ENCODE measurements around the gene ABCC6. TPM values are rescaled to one million over a fixed set of nuclear protein-coding genes. Genes with fewer than 3 reads are reported as not detected.
"Not testable (repeated sequence)": the region's sequence is repeated elsewhere in the genome, so short reads cannot be mapped to it uniquely, and the experiment has no call there.

ABCC6 gene
- total RNA-seq, 1 donor from 2014 or later = 3.0 TPM

DNA sequence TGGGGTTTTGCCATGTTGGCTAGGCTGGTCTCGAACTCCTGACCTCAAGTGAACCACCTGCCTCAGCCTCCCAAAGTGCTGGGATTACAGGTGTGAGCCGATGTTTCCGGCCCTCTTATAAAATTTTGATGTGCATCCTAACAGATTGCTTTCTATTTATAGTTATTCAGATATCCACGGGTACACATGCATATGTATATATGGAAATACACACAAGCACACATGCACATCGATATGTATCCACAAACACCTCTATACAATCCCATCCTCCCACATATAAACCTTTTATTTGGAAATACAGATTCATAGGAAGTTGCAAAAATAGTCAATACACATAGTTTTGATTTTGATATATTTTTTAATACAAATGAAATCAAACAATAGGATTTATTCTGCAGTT, 14.4 kb upstream of the ABCC6 start:
- not testable (repeated sequence) for H4K20me1 ChIP-seq (ENCODE audit: insufficient read depth, low read length); H3K27me3 Mint-ChIP-seq (ENCODE audit: low read depth, unreplicated experiment); H3K27ac ChIP-seq (ENCODE audit: low read depth, low read length); H3K79me2 ChIP-seq (ENCODE audit: insufficient read depth, low read length); H3K4me3 Mint-ChIP-seq (ENCODE audit: unreplicated experiment); H3K4me2 ChIP-seq (ENCODE audit: low read length); H3K9me3 Mint-ChIP-seq (ENCODE audit: unreplicated experiment); H3K9ac ChIP-seq (ENCODE audit: low read length); H3K27me3 ChIP-seq (ENCODE audit: insufficient read depth, low read length); DNase-seq (ENCODE audit: low read depth); H3K36me3 ChIP-seq (ENCODE audit: insufficient read depth, low read length); H3K9me3 ChIP-seq (ENCODE audit: insufficient read depth, low read depth, low read length); H3K36me3 Mint-ChIP-seq (ENCODE audit: low read depth, unreplicated experiment); H3K27ac Mint-ChIP-seq (ENCODE audit: unreplicated experiment); FAIRE-seq; H3K4me1 Mint-ChIP-seq (ENCODE audit: low read depth, unreplicated experiment); H2AFZ ChIP-seq (ENCODE audit: low read depth, low read length); H3K4me1 ChIP-seq (ENCODE audit: insufficient read depth, low read length); H3K4me3 ChIP-seq (ENCODE audit: insufficient read depth, low read depth, low read length)

DNA sequence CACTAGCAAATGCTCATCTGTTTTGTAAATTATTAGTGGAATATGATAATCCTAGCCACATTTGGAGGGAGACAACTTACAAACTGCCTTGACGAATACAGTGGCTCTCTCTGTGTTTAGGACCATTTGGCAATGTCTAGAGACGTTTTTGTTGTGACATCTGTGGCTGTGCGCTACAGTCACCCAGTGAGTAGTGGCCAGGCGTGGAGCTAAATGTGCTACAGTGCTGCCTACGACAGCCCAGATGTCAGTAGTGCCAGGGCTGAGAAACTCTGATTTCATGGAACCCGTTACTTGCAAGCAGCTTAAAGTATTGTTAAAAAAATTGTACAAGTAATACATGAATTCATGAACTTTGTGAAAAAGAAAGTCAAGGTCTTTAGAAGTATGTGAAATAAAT, 13.8 kb upstream of the ABCC6 start:
- not testable (repeated sequence) for H3K36me3 Mint-ChIP-seq (ENCODE audit: low read depth, unreplicated experiment); H3K27ac Mint-ChIP-seq (ENCODE audit: unreplicated experiment); H3K27me3 Mint-ChIP-seq (ENCODE audit: low read depth, unreplicated experiment); H3K4me1 ChIP-seq (ENCODE audit: insufficient read depth, low read length); H3K36me3 ChIP-seq (ENCODE audit: insufficient read depth, low read length); H3K4me3 ChIP-seq (ENCODE audit: insufficient read depth, low read depth, low read length); FAIRE-seq; H3K9me3 ChIP-seq (ENCODE audit: insufficient read depth, low read depth, low read length); H3K27ac ChIP-seq (ENCODE audit: low read depth, low read length); H3K4me3 Mint-ChIP-seq (ENCODE audit: unreplicated experiment); H4K20me1 ChIP-seq (ENCODE audit: insufficient read depth, low read length); DNase-seq (ENCODE audit: low read depth); H3K4me2 ChIP-seq (ENCODE audit: low read length); H3K9me3 Mint-ChIP-seq (ENCODE audit: unreplicated experiment); H3K27me3 ChIP-seq (ENCODE audit: insufficient read depth, low read length); H2AFZ ChIP-seq (ENCODE audit: low read depth, low read length); H3K4me1 Mint-ChIP-seq (ENCODE audit: low read depth, unreplicated experiment); H3K79me2 ChIP-seq (ENCODE audit: insufficient read depth, low read length); H3K9ac ChIP-seq (ENCODE audit: low read length)

DNA sequence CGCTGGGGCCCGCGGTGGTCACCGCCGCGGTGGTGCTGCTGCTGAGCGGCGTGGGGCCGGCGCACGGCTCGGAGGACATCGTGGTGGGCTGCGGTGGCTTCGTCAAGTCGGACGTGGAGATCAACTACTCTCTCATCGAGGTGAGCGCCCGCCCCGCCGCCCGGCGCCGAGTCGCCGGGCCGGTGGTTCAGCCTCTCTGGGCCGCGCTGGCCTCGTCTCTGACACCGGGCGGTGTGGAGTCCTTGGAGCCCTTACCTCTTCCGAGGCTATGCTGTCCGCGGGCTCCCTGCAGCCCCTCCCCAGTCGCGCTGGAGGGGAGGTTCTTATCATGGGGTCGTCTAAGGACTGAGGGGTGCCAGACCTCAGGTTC, 9.4 kb upstream of the ABCC6 start:
- H3K4me1 ChIP-seq (ENCODE audit: insufficient read depth, low read length); H3K9ac ChIP-seq (ENCODE audit: low read length); H3K36me3 ChIP-seq (ENCODE audit: insufficient read depth, low read length); H3K27me3 Mint-ChIP-seq (ENCODE audit: low read depth, unreplicated experiment); DNase-seq (ENCODE audit: low read depth); H3K9me3 ChIP-seq (ENCODE audit: insufficient read depth, low read depth, low read length); H3K4me1 Mint-ChIP-seq (ENCODE audit: low read depth, unreplicated experiment); H3K4me3 Mint-ChIP-seq (ENCODE audit: unreplicated experiment); H3K27ac Mint-ChIP-seq (ENCODE audit: unreplicated experiment); H3K79me2 ChIP-seq (ENCODE audit: insufficient read depth, low read length); H3K9me3 Mint-ChIP-seq (ENCODE audit: unreplicated experiment); H2AFZ ChIP-seq (ENCODE audit: low read depth, low read length); H3K27me3 ChIP-seq (ENCODE audit: insufficient read depth, low read length); FAIRE-seq; H3K4me3 ChIP-seq (ENCODE audit: insufficient read depth, low read depth, low read length); H4K20me1 ChIP-seq (ENCODE audit: insufficient read depth, low read length); H3K27ac ChIP-seq (ENCODE audit: low read depth, low read length); H3K4me2 ChIP-seq (ENCODE audit: low read length); H3K36me3 Mint-ChIP-seq (ENCODE audit: low read depth, unreplicated experiment): not testable (repeated sequence)

DNA sequence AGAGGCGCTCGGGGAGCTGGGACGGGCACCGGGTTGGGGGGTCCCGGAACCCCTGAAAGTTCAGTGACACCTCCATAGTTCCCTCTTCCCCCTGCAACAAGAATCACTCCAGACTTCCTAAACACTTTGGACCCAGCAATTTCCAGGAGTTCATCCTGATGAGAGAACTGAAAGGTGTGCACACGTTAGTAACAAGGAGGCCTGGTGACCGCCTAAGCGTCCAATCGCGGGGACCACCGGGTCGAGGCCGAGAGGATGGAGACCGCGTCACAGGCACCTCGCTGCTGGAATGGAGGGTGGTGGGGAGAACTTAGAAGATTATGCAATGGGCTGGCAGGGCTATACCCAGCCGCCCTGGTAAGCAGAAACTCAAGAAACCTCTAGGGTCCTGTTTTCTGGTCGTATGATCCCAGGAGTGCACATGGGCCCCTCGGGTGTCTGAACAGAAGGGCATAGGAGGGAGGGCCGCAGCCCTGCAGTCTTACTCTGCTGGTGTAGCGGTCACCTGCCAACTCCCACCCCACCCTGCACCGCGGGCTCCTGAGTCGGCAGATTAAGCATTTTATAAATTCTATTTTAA, 458 bp upstream of the ABCC6 start:
- not testable (repeated sequence) for H3K4me3 ChIP-seq (ENCODE audit: insufficient read depth, low read depth, low read length); H3K9ac ChIP-seq (ENCODE audit: low read length); H3K4me1 Mint-ChIP-seq (ENCODE audit: low read depth, unreplicated experiment); H3K79me2 ChIP-seq (ENCODE audit: insufficient read depth, low read length); H3K4me3 Mint-ChIP-seq (ENCODE audit: unreplicated experiment); H3K9me3 Mint-ChIP-seq (ENCODE audit: unreplicated experiment); H4K20me1 ChIP-seq (ENCODE audit: insufficient read depth, low read length); H3K27me3 ChIP-seq (ENCODE audit: insufficient read depth, low read length); H3K4me1 ChIP-seq (ENCODE audit: insufficient read depth, low read length); H3K27ac ChIP-seq (ENCODE audit: low read depth, low read length); H3K9me3 ChIP-seq (ENCODE audit: insufficient read depth, low read depth, low read length); H3K36me3 Mint-ChIP-seq (ENCODE audit: low read depth, unreplicated experiment); H3K4me2 ChIP-seq (ENCODE audit: low read length); DNase-seq (ENCODE audit: low read depth); H3K27ac Mint-ChIP-seq (ENCODE audit: unreplicated experiment); H2AFZ ChIP-seq (ENCODE audit: low read depth, low read length); H3K27me3 Mint-ChIP-seq (ENCODE audit: low read depth, unreplicated experiment); FAIRE-seq; H3K36me3 ChIP-seq (ENCODE audit: insufficient read depth, low read length)

DNA sequence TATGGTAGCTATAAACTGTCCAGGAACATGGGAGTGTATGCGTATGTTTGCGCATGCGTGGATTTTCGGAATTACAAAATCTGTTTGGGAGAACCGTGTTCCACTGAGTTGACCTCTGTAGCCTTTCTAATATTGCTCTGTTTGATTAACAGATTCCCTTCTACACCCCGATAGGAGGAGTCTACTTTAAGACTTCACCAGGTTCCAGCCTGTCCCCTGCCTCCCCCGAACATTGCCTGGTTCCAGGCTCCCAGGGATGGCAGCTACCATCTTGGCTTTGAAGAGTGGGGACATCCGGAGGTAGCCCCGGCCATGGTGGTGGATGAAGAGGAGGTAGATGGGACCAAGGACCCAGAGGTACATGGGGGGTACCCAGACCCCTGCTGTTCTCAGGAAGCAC, 1.9 kb downstream of the ABCC6 start:
- H3K36me3 ChIP-seq (ENCODE audit: insufficient read depth, low read length); DNase-seq (ENCODE audit: low read depth); H3K27me3 ChIP-seq (ENCODE audit: insufficient read depth, low read length); H4K20me1 ChIP-seq (ENCODE audit: insufficient read depth, low read length); H3K9me3 Mint-ChIP-seq (ENCODE audit: unreplicated experiment); H3K27ac ChIP-seq (ENCODE audit: low read depth, low read length); H3K27me3 Mint-ChIP-seq (ENCODE audit: low read depth, unreplicated experiment); H3K4me1 Mint-ChIP-seq (ENCODE audit: low read depth, unreplicated experiment); H3K4me1 ChIP-seq (ENCODE audit: insufficient read depth, low read length); H2AFZ ChIP-seq (ENCODE audit: low read depth, low read length); H3K4me2 ChIP-seq (ENCODE audit: low read length); H3K9me3 ChIP-seq (ENCODE audit: insufficient read depth, low read depth, low read length); H3K79me2 ChIP-seq (ENCODE audit: insufficient read depth, low read length); FAIRE-seq; H3K4me3 ChIP-seq (ENCODE audit: insufficient read depth, low read depth, low read length); H3K27ac Mint-ChIP-seq (ENCODE audit: unreplicated experiment); H3K9ac ChIP-seq (ENCODE audit: low read length); H3K4me3 Mint-ChIP-seq (ENCODE audit: unreplicated experiment); H3K36me3 Mint-ChIP-seq (ENCODE audit: low read depth, unreplicated experiment): not testable (repeated sequence)

DNA sequence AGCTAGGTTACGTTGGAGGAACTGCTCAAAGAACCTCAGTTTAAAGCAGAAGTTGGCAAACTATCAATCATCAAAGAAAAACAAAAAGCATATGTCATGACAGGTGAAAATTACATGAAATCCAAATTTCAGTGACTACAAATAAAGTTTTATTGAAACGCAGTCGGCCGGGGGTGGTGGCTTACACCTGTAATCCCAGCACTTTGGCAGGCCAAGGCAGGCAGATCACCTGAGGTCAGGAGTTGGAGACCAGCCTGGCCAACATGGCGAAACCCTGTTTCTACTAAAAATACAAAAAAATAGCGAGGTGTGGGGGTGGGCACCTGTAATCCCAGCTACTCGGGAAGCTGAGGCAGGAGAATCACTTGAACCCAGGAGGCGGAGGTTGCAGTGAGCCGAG, 2.8 kb downstream of the ABCC6 start:
- not testable (repeated sequence) for H2AFZ ChIP-seq (ENCODE audit: low read depth, low read length); H3K27me3 ChIP-seq (ENCODE audit: insufficient read depth, low read length); H3K9me3 Mint-ChIP-seq (ENCODE audit: unreplicated experiment); H3K9ac ChIP-seq (ENCODE audit: low read length); H3K4me1 Mint-ChIP-seq (ENCODE audit: low read depth, unreplicated experiment); H3K4me3 Mint-ChIP-seq (ENCODE audit: unreplicated experiment); H3K4me2 ChIP-seq (ENCODE audit: low read length); H3K36me3 ChIP-seq (ENCODE audit: insufficient read depth, low read length); H3K79me2 ChIP-seq (ENCODE audit: insufficient read depth, low read length); H3K27ac Mint-ChIP-seq (ENCODE audit: unreplicated experiment); H3K27ac ChIP-seq (ENCODE audit: low read depth, low read length); H3K27me3 Mint-ChIP-seq (ENCODE audit: low read depth, unreplicated experiment); H3K36me3 Mint-ChIP-seq (ENCODE audit: low read depth, unreplicated experiment); H4K20me1 ChIP-seq (ENCODE audit: insufficient read depth, low read length); H3K9me3 ChIP-seq (ENCODE audit: insufficient read depth, low read depth, low read length); H3K4me1 ChIP-seq (ENCODE audit: insufficient read depth, low read length); FAIRE-seq; DNase-seq (ENCODE audit: low read depth); H3K4me3 ChIP-seq (ENCODE audit: insufficient read depth, low read depth, low read length)

Measured in astrocyte (in vitro differentiated cells and primary cell).